HG03354 (cell line): ENCODE results near the gene PBX3.
"Not testable (repeated sequence)": the region's sequence is repeated elsewhere in the genome, so short reads cannot be mapped to it uniquely, and the experiment has no call there.

Source experiments
- ATAC-seq: cut with Tn5 transposase; IDR thresholded peaks from one replicate; pipeline ENCODE4 v1.9.1; 2021; ENCODE audit warnings: mild to moderate bottlenecking; ENCODE audit not compliant: unreplicated experiment, poor library complexity, severe bottlenecking

Gene PBX3

DNA sequence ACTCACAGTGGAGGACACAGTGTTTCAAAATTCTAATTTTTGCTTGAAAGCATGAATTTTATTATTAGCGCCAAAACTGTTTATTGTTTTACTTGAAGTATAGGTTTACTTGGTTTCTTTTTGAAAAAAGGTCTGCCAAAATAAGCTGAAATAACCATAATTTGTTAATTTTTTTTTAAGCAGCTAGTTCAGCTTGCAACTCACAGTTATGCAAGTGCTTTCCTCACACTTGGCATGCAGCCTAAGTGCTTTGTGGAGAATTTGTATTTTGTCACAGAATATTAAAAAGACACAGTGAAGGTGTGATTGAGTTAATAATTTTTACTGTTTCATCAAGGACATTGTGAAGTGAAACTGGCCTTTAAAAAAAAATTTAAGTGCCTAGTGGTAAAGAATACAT is 21.6 kb downstream of the PBX3 start:
- ATAC-seq, result no peak

DNA sequence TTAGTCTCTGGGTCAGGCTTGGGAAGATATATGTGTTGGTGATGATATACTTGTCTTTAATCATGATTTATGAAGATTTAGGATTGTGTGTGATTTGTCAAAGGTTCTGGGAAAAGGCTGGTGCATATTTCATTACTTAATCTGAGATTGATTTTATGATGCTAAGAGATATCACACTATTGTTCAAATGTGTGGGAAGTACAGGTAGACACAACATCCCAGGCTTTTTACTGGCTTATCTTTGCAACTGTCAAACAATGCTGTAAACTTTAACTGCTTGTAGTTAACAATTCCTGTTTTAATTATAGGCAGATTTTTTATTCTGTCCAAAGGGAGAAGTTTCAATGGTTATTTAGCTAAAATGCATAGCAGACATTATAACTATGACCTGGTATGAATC is 23.9 kb downstream of the PBX3 start:
- ATAC-seq, result no peak

DNA sequence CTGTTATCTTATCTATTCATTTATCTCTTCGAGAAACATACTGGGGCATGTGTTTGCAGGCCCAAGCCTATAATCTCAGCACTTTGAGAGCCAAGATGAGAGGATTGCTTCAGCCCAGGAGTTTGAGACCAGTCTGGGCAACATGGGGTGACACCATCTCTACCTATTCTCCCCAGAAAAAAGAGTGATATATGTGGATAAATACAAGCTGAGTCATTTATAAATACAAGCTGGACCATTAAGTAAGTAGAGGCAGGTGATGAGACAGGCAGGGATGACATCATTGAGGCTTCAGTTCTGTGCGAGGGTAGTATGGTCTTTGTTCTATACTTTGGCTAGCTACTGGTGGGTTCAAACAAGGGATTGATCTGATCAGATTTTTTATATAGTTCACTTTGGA is 25.6 kb downstream of the PBX3 start:
- ATAC-seq, result no peak

GRCh38 chr9:125774106-125774505 is 26.9 kb downstream of the PBX3 start:
- ATAC-seq, result no peak

DNA sequence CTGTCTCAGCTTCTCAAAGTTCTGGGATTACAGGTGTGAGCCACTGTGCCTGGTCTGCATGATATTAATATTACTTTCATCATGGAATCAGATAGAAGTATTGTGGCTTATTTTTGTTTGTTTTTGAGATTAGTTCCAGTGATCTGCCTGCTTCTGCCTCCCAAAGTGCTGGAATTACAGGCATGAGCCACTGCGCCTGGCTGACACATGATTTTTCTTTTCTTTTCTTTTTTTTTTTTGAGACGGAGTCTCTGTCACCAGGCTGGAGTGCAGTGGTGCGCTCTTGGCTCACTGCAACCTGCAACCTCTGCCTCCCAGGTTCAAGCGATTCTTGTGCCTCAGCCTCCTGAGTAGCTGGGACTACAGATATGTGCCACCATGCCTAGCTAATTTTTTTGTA is 29.6 kb downstream of the PBX3 start:
- ATAC-seq, result not testable (repeated sequence)

GRCh38 chr9:125778538-125779219 is 31.5 kb downstream of the PBX3 start:
- ATAC-seq, result not testable (repeated sequence)

GRCh38 chr9:125779220-125779565 is 32.0 kb downstream of the PBX3 start:
- not testable (repeated sequence) for ATAC-seq

- ATAC-seq, result no peak
These were observed 35.5 kb downstream of the PBX3 start for GRCh38 chr9:125782718-125783117.

- no peak for ATAC-seq
These were observed 37.3 kb downstream of the PBX3 start for GRCh38 chr9:125784286-125785049.

- no peak for ATAC-seq
These were observed 38.1 kb downstream of the PBX3 start for GRCh38 chr9:125785248-125785751.

GRCh38 chr9:125787715-125788114 is 40.5 kb downstream of the PBX3 start:
- no peak for ATAC-seq

DNA sequence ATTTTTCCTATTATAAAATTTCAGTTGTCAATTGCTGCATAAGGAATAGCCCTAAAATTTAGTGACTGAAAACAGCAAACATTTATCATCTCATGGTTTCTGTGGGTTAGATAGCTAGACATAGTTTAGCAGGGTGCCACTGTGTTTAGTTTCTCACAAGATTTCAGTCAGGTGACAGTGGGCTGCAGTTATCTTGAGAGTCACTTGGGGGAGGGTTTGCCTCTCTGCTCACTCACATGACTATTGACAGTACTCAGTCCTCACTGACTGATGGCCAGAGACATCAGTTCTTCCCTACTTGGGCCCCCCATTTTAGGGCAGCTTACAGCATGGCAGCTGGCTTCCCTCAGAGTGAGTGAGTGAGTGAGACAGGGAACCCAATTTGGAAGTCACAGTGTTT is 42.0 kb downstream of the PBX3 start:
- no peak for ATAC-seq

- ATAC-seq, result no peak
These were observed 47.5 kb downstream of the PBX3 start for GRCh38 chr9:125794708-125795107.

DNA sequence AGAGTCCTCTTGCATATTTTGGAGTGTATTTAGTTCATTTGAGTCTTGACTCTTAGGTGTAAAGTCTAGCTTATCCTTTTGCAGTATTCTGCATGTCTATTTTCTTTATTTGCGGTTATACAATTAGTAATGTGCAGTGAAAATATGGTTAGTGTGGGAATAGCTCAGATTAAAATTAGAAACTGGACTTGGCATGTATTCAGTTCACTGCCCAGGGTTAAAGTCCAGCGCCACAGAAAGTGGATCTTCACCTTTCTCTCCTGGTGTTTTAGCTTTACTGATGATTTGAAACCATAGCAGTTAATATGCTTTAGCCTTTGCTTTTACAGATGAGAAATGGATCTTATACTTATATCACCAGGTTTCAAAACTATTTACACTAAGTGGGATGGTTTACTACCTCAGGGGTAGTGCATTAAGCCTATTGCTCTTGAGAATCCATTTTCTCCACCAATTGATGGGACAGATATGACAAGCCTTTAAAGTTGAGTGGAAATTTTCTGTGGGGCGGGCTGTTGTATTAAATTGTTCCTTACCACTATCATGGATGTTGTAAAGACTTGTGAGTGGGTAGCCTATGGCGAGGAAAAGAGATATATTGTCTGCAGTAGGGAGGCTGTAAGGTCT is 48.9 kb downstream of the PBX3 start:
- ATAC-seq, result no peak

- ATAC-seq, result no peak
These were observed 50.8 kb downstream of the PBX3 start for GRCh38 chr9:125797930-125798329.

GRCh38 chr9:125803526-125803925 is 56.4 kb downstream of the PBX3 start:
- no peak for ATAC-seq

DNA sequence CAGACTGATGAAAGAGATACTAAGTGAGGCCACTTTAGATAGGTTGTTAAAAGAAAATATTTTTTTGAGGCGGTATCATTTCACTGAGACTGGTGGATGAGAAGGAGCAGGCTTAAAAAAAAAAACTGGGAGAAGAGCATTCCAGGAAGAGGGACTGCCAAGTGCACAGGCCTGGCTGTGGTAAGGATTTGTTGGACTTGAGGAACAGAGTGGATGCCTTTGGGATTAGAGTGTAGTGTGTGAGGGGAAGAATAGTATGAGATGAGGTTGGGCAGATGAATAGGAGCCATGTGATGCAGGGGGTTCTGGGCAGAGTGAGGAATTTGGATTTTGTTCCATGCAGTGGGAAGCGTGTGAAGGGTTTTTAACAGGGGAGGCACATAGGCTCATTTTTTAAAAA is 57.9 kb downstream of the PBX3 start:
- ATAC-seq, result no peak

DNA sequence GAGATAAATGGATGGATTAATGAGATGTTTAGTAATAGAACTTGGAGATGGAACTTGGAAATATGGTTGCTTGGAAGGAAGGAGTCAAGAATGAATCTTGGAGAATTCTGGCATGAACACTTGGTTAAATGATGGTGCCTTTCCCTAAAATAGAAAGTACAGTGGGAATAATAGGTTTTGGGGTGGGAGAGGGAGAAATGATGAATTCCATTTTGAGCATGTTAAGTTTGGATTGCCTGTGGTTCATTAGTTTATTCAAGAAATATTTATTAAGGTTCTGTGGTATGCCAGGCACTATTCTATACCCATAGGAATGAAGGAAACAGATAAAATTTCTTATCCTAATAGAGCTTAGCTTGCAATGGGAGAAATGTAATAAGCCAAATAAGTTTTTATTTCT is 58.4 kb downstream of the PBX3 start:
- ATAC-seq, result no peak

DNA sequence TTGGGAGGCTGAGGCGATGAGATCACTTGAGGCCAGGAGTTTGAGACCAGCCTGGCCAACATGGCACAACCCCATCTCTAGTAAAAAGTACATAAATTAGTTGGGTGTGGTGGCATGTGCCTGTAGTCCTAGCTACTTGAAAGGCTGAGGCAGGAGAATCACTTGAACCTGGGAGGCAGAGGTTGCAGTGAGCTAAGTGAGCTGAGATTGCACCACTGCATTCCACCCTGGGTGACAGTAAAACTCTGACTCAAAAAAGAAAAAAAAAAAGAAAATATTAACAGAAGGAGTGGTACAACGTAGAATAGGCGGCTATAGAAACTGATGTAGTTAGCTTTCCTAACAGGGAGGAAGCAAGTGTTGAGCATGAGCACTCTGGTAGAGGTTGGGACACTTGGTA is 59.9 kb downstream of the PBX3 start:
- no peak for ATAC-seq

DNA sequence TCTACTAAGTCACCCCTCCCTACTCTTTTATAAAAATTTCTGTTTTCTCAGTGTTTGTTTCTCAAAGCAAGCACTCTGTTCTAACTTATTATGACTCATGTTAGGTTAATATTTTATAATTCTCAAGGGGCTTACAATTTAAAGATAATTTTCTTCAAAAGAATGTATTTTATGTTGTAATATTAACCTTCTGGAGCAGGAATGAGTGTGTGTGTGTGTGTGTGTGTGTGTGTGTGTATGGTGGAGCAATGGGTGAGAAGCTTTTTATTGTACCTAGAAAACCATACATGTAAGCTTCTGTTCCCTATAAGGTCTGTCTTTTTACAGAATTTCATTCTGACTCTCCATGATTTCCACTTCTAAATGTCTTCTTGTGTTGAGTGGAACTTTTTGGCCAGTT is 63.0 kb downstream of the PBX3 start:
- no peak for ATAC-seq

- no peak for ATAC-seq
These were observed 63.8 kb downstream of the PBX3 start for GRCh38 chr9:125811002-125811401.
